ENCODE measurements around the gene RPRD1A. TPM values are rescaled to one million over a fixed set of nuclear protein-coding genes. Genes with fewer than 3 reads are reported as not detected.

Gene RPRD1A
- total and polyA plus RNA-seq, 7 donors, result 13.2 to 80.3 (median 68.8) TPM

GRCh38 chr18:36045241-36045991 lies 21.9 kb downstream of the RPRD1A start:
- no peak for TF ChIP-seq POLR2A (IDR thresholded peaks at IDR 0.05)
- TF ChIP-seq EP300 (IDR thresholded peaks at IDR 0.05), result no peak
- TF ChIP-seq POLR2AphosphoS5 (IDR thresholded peaks at IDR 0.05), result no peak
- no peak for TF ChIP-seq CTCF (IDR thresholded peaks at IDR 0.05)
- Histone ChIP-seq H3K4me1 (peaks cover 0 to 5% (median 3%) of the 10 kb centered on the region in 4 donors), H3K9me3 (no peaks in the 10 kb centered on the region), H3K27ac (no peak overlapping the region), H3K36me3 (no peaks in the 10 kb centered on the region), H3K4me3 (no peak overlapping the region), H3K27me3 (no peaks in the 10 kb centered on the region)
- no peak for DNase-seq
- 64 to 78% methylated on average over 3 of the region's 3 CpGs for WGBS, 2 donors
- intact Hi-C loops (cut with DNase I), result no loop called here

GRCh38 chr18:36043153-36043552 lies 24.2 kb downstream of the RPRD1A start:
- Histone ChIP-seq H3K27me3 (no peaks in the 10 kb centered on the region), H3K27ac (no peak overlapping the region), H3K4me1 (peaks cover 0 to 5% (median 3%) of the 10 kb centered on the region in 4 donors), H3K36me3 (no peaks in the 10 kb centered on the region), H3K4me3 (no peak overlapping the region), H3K9me3 (peaks cover 0 to 5% (median 0%) of the 10 kb centered on the region in 4 donors)
- TF ChIP-seq EP300 (IDR thresholded peaks at IDR 0.05), result no peak
- TF ChIP-seq POLR2A (IDR thresholded peaks at IDR 0.05), result no peak
- no peak for TF ChIP-seq POLR2AphosphoS5 (IDR thresholded peaks at IDR 0.05)
- TF ChIP-seq CTCF (IDR thresholded peaks at IDR 0.05), result no peak
- DNase-seq, result no peak
- intact Hi-C loops (cut with DNase I), result no loop called here
- WGBS, 2 donors, result 90 to 97% methylated on average over 1 of the region's 1 CpG

DNA sequence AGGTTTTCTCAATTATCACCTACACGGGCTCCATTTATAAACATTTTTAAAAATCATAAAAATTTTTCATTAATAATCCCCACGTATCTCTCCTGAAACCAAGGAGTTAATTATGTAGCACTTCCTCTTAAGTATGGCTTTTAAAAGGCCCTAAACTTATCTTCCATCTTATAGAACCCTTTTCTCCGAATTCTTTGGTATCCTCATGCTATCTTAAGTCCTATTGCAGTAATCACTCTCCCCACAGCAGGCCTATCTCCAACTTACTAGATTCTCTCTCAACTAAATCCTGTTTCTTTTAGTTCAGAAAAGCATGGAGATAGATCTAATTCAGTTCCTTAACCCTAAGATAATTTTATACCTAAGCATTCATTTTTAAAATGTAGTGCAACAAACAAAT lies 26.2 kb downstream of the RPRD1A start:
- no peak for TF ChIP-seq CTCF (IDR thresholded peaks at IDR 0.05)
- no peak for TF ChIP-seq EP300 (IDR thresholded peaks at IDR 0.05)
- TF ChIP-seq POLR2A (IDR thresholded peaks at IDR 0.05), result no peak
- TF ChIP-seq POLR2AphosphoS5 (IDR thresholded peaks at IDR 0.05), result no peak
- Histone ChIP-seq H3K9me3 (peaks cover 0 to 8% (median 0%) of the 10 kb centered on the region in 4 donors), H3K27ac (no peak overlapping the region), H3K27me3 (no peaks in the 10 kb centered on the region), H3K4me1 (peaks cover 0 to 5% (median 3%) of the 10 kb centered on the region in 4 donors), H3K36me3 (no peaks in the 10 kb centered on the region), H3K4me3 (no peak overlapping the region)
- 93 to 94% methylated on average over 3 of the region's 3 CpGs for WGBS, 2 donors
- intact Hi-C loops (cut with DNase I), result no loop called here
- no peak for DNase-seq

DNA sequence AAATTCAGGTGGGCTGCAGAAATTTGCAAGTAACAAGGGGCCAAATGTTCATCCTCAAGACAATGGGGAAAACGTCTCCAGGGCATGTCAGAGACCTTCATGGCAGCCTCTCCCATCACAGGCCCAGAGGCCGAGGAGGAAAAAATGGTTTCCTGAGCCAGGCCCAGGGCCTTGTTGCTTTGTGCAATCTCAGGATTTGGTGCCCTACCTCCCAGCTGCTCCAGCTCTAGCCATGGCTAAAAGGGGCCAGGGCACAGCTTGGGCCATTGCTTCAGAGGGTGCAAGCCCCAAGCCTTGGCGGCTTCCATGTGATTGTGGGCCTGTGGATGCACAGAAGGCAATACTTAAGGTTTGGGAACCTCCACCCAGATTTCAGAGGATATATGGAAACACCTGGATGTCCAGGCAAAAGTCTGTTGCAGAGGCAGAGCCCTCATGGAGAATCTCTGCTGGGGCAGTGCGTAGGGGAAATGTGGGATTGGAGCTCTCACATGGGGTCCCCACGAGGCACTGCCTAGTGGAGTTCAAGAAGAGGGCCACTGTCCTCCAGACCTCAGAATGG lies 29.2 kb downstream of the RPRD1A start:
- Histone ChIP-seq H3K36me3 (no peaks in the 10 kb centered on the region), H3K9me3 (peaks cover 0 to 8% (median 0%) of the 10 kb centered on the region in 4 donors), H3K4me1 (peaks cover 0 to 5% (median 2%) of the 10 kb centered on the region in 4 donors), H3K27ac (no peak overlapping the region), H3K27me3 (no peaks in the 10 kb centered on the region), H3K4me3 (no peak overlapping the region)
- TF ChIP-seq POLR2A (IDR thresholded peaks at IDR 0.05) (no peak), POLR2AphosphoS5 (IDR thresholded peaks at IDR 0.05) (no peak), CTCF (IDR thresholded peaks at IDR 0.05) (no peak), EP300 (IDR thresholded peaks at IDR 0.05) (no peak)
- WGBS, 2 donors, result 97 to 98% methylated on average over 5 of the region's 5 CpGs
- no peak for DNase-seq
- intact Hi-C loops (cut with DNase I), result no loop called here

Measured in sigmoid colon (tissue), 7 donors.